HG03159 (cell line): ENCODE results near the gene PTPRN2.
"Not testable (repeated sequence)": the region's sequence is repeated elsewhere in the genome, so short reads cannot be mapped to it uniquely, and the experiment has no call there.

Source experiments
- ATAC-seq: cut with Tn5 transposase; IDR thresholded peaks from one replicate; pipeline ENCODE4 v1.9.1; 2021; ENCODE audit warnings: mild to moderate bottlenecking, moderate library complexity; ENCODE audit not compliant: unreplicated experiment

Gene PTPRN2

GRCh38 chr7:158315326-158315725 lies 272.3 kb downstream of the PTPRN2 start:
- ATAC-seq = no peak

- ATAC-seq = no peak
Measured at GRCh38 chr7:158314394-158314793, 273.2 kb downstream of the PTPRN2 start.

GRCh38 chr7:158313931-158314330 lies 273.7 kb downstream of the PTPRN2 start:
- ATAC-seq = no peak

- no peak for ATAC-seq
Measured at GRCh38 chr7:158312789-158313188, 274.8 kb downstream of the PTPRN2 start.

- no peak for ATAC-seq
Measured at GRCh38 chr7:158311791-158312190, 275.8 kb downstream of the PTPRN2 start.

GRCh38 chr7:158310924-158311666 lies 276.5 kb downstream of the PTPRN2 start:
- ATAC-seq = no peak

GRCh38 chr7:158309868-158310763 lies 277.5 kb downstream of the PTPRN2 start:
- ATAC-seq = no peak

GRCh38 chr7:158308001-158308400 lies 279.6 kb downstream of the PTPRN2 start:
- no peak for ATAC-seq

GRCh38 chr7:158304072-158304471 lies 283.6 kb downstream of the PTPRN2 start:
- ATAC-seq = not testable (repeated sequence)

GRCh38 chr7:158303121-158303520 lies 284.5 kb downstream of the PTPRN2 start:
- no peak for ATAC-seq

- no peak for ATAC-seq
Measured at GRCh38 chr7:158302274-158303070, 285.2 kb downstream of the PTPRN2 start.

GRCh38 chr7:158301207-158301606 lies 286.4 kb downstream of the PTPRN2 start:
- ATAC-seq = no peak

- ATAC-seq = no peak
Measured at GRCh38 chr7:158300427-158300826, 287.2 kb downstream of the PTPRN2 start.

GRCh38 chr7:158299607-158300006 lies 288.0 kb downstream of the PTPRN2 start:
- ATAC-seq = no peak

GRCh38 chr7:158296798-158297104 lies 290.9 kb downstream of the PTPRN2 start:
- ATAC-seq = no peak

- no peak for ATAC-seq
Measured at GRCh38 chr7:158295966-158296797, 291.4 kb downstream of the PTPRN2 start.

GRCh38 chr7:158294468-158295215 lies 293.0 kb downstream of the PTPRN2 start:
- not testable (repeated sequence) for ATAC-seq

GRCh38 chr7:158292948-158293347 lies 294.7 kb downstream of the PTPRN2 start:
- no peak for ATAC-seq

- ATAC-seq = no peak
Measured at GRCh38 chr7:158291998-158292397, 295.6 kb downstream of the PTPRN2 start.
